Activated naive CD4-positive, alpha-beta T cell treated with anti-CD3 and anti-CD28 coated beads, Interleukin-2, amount 50 U/mL, for 16 hours (primary cell): Measurements from ENCODE around the gene CMSS1.

ENCODE experiments used
- DNase-seq: peaks from one replicate; pipeline ENCODE4 v3.0.0-alpha.2; 2020

Gene CMSS1

DNA sequence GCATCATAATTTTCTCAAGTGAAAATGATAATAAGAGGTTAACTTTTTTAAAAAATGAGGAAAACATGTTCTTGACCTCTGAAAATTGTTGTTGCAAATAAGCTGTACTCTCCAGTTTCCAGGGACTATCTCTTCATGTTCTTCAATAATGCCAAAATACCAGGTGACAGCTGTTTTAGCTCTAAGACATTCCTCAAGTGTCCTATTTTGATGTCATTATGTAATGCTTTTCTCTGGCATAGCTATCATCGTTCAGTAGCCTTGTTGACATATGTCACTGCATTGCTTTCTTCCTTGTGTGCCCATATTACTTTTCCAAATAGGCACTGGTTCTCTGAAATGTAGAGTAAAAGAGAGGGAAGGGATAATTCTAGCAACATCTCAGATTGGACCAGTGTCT, 302.4 kb downstream of the CMSS1 start:
- DNase-seq = no peak

DNA sequence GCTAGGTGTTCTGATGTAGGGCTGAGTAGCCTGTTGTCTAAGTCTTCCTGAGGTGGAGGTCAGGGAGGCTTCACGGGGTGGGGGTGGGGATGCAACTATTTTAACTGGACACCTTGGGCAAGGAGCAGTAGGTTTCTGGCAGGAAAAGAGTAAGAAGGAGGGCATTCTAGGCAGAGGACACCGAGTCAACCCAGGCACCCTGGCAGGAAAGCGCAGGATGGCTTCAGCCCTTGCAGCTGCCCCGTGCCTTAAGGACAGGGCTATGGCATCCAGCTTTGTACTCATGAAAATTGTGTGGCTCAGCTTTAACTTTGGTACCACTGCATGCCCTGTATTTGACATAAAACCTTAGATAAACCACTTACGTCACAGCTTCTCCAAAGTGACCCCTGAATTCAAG, 303.0 kb downstream of the CMSS1 start:
- DNase-seq = no peak

DNA sequence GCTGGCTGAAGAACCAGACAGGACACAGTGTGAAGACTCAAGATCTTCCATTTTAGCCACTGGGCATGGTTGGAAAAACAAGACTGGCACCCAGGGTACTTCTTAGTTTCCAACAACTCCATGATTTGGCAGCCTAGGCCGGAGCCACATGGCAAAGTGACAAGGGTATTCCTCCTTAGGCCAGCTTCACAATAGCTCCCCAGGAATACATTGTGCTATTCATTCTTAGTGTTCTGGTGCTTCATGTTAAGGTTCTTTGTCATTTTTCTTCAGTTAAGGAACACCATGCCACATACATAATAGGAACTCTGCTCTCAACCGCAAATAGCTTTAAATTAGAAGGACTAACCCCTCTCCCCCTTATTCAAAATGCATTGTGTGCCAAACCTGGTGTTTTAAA, 304.7 kb downstream of the CMSS1 start:
- DNase-seq = no peak

DNA sequence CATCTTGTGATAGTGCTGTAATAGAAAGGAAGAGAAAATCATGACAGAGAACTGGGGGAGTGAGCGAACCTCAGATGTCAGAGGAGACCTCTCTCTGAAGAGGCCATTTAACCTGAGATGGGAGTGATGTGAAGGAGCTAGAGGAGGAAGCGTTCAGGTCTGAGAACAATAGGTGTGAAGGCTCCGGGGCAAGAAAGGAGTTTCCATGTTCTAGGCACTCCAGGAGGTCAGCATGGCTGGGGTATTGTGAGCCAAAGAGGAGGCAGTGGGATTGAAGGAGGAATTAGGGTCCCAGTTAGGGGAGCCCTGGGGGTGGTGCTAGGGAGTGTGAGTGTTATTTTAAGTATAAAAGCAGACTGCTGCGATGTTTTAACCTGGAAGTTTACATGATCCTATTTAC, 305.4 kb downstream of the CMSS1 start:
- no peak for DNase-seq

DNA sequence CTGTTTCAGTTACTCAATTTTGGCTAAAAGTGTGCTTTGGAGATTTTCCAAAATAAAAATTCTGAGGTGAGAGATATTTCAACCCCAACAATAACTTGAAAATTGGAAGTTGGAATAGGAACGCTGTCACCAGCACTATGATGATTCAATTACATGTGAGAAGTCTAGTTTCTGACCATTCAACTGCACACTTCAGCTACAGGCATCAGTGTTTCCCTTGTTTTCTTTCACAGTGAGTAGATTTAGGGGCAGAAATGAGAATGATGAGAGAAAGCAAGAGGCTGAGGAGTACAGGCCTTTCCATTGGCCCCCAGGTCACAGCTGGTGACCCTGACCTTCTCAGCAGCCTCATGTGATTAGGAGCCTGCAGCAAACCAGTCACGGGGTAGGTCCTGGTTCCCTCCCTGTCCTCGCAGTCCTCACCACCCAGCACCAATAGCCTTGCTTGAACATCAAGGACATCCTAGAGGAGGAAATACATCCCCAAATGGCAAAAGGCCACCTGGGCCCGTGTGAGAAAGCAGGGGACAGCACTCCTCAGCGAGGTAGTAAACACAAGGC, 306.6 kb downstream of the CMSS1 start:
- no peak for DNase-seq

DNA sequence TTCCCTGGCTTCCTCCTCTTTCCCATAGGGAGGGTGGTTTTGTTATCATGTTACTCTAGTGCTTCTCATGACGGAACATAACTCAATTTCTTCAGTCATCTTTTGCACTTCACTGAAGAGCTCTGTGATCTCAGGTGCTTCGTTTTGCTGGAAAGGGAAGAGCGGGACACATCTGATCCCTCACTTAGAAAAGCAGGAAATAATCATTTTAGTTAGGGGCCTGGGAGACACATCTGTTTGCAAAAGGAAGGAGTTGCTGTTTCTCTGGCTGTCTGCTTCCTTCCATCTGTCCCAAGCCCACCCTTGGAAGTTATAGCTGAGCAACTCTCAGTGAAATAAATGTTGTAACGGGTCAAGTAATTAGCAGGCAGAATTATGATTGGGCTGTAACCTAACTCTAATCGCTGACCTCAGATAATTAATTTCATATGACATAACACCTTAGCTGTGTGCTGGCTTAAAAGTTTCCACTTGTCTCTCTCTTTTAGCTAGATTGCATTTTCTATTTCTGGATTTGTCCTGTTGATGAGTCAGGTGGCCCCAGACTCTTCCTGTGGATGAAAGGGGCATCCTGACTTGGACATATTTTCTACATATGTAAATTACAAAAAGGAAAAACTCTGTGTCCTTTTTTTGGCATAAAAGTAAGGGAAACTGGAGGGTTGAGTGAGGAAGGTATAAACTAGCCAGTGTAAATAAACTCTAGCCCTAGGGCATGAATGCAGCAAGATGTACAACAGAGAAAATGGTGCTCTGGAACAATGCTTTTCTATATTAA, 307.7 kb downstream of the CMSS1 start:
- no peak for DNase-seq

DNA sequence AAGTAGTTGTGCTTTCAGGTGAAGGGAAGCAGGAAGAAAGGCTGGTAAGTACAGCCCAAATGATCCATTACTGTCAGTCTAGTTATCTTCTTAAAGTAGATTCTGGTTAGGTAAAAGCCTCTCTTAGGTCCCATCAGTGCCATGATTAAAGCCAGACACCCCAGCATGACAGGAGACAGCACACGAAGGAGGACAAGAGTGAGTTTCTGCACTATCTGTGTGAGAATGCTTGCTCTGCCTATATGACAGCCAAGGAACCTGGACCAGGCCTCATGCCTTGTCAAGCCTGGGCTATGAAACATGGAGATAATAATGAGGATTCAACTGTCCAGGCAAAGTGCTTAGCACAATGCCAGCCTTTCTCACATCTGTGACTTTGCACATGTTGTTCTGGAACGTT, 310.1 kb downstream of the CMSS1 start:
- DNase-seq = no peak

DNA sequence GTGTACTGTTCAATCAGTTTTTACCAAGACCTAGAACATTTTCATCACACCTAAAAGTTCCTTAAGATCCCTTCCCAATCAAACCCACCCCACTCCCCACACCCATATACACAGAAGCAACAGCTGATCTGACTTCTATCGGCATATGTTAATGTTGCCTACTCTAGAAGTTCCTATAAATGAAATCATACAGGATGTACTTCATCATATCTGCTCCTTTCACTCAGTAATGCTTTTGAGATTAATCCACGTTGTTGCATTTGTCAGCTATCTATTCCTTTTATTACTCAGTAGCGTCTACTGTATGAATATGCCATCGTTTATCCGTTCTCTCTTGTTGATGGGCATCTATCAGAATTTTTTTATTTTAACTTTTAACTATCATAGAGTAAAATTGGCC, 310.9 kb downstream of the CMSS1 start:
- no peak for DNase-seq

DNA sequence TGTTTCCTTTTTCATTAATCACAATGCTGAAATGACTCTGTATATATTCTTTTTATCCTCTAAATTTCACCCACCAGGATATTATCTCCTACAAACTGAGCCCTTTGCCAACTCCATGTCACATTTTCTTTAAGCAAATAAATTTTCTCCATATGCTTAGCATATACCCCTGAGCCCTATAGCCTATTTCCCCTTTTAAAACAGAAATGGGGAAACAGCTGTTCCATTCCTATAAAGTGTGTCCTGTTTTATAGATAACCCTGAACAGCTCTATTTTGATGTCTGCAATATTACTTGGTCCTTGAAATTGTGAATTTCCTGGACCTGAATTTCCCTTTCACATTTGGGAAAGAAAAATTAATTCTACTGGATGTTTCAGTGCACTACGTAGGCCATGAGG, 312.3 kb downstream of the CMSS1 start:
- DNase-seq = no peak

DNA sequence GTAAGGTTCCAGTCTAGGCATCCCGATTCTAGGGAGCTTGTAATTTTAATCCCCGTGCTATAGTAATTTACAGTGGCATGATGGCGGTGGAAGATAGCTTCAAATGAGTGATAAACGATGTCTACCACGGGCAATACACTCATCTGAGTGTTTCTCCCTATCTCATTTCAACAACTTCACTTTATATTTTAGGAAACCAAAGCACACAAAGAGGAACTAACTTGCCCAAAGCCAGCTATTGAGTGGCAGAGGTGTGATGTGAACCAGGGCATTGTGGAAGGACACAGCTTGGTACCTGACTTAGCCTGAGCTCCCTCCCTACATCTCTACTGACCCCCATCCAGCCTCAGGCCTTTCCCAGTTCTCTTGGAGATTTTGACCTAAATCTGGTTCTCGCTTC, 313.6 kb downstream of the CMSS1 start:
- no peak for DNase-seq

DNA sequence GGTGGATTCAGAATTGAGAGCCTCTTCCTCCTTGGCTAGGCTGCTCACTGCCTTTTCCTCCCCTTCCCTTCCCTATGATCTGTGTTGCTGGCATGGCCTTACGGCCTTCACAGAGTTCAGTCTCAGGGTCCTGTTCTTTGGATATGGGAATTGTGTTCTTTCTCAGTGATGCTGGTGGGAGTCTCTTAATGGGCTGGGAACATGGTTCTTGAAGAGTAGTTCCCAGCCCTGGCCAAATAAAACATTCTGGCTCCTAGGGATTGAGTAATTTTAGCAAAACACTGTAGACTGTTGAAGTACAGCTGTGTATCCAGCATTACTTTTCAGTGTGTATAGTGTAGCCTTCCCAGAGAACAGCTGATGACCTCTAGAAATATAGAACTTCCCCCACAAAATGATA, 319.3 kb downstream of the CMSS1 start:
- DNase-seq = no peak

DNA sequence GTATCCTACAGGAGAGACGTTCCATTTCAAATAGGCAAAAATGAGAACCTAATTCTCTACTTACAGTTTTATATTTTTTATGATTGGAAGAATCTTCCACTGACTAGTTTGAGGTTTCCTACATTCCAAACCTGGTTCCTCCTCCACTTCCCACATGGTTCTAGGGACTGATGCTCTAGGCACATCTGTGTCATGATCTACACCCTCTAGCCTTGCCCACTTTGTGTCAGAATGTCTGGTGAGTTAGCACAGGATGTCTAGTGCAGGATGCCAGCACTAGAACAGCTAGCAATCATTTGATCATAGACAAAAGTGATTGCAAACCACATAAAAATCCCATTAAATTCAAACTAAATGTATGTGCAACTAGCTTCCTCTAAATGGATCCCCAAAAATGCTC, 323.3 kb downstream of the CMSS1 start:
- no peak for DNase-seq

DNA sequence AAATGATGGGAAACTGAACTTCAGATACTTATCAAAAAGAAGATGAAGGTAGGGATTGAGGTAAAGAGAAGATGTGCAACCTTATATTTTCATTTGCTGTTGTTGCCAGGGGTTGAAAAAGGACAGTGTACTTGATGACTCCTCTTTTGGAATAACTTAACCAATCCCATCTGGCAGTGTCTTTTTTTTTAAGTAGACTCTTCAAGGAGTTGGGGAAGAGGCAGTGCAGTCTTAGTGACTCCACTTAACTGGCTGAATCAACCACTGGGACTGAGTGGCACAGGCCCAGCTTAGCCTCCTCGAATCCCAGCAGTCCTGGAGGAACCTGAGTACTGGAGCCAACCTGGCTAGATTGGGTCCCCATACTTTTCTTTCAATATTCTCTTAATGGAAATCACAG, 323.9 kb downstream of the CMSS1 start:
- no peak for DNase-seq

DNA sequence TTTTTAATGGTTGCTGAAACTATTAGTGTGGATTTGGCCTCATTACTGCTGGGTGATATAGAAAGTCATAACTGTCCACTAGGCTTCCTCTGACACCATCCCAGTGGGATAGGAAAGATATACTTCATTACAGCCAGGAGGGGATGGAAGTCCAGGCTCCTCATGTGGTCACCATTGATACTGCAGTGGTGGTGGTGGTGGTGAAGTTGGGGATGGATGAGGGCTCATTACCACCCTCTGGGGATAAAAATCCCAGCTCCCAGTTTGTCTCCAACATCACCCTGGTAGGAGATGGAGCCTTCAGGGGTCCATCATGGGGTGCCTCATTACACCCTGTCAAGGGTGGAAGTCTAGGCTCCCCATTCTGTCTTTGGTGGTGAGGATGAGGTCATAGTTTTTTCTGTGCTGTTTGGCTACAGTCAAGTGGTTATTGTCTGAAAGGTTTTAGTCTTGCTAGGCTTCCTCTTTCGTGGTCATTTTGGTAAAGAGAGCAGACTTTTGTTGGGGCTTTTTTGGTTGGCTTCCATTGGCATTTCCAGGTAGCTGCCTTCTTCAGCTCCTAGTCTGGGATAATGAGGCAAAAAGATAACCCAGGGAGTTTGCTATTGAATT, 326.7 kb downstream of the CMSS1 start:
- no peak for DNase-seq

DNA sequence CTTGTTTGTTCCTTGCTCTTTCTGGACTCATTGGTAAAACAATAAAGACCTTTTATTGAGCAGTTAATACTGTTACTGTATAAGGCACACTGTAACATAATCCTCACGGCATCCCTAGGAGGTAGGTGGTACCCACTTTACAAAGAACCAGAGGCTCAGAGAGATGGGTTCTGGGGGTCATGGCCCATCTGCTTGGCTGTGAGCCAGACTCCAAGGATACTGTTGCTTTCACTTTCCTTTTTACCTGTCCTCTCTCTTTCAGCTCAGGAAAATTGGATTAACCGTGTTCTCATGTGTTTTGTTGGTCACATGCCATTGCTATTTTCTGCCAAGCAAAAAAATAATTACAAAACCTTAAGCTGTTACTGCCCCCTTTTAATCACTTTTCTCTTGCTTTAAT, 331.5 kb downstream of the CMSS1 start:
- no peak for DNase-seq

DNA sequence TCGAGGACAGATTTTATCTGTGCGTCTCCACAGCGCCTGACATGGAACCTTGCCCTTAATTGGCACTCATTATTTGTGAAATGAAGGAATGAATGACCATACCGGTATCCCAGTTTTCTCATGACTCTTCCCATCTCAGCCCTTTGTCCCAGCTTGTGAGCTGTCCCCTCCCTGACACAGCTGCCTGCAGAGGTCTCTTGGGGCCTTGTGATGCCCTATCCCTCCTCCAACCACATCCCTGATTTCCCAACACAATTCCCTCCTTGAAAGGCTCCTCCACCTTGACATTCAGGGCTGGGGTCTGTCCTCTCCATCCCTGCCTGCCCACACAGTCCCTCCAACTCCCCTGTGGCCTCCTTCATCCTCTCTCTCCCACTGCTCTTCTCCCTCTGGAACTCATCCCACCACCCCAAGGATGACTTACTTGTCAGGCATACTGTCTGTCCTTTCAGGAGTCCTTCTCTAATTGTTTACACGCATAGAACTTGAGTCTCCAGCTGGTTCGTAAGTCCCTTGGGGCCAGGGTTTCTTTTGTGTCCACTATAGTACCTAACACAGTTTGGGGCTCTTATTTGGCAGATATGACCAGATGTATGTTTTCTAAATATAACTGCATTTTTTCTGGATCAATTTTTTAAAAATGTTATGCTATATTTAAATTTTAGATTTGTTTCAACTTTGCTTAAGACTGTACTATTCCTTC, 332.2 kb downstream of the CMSS1 start:
- no peak for DNase-seq

DNA sequence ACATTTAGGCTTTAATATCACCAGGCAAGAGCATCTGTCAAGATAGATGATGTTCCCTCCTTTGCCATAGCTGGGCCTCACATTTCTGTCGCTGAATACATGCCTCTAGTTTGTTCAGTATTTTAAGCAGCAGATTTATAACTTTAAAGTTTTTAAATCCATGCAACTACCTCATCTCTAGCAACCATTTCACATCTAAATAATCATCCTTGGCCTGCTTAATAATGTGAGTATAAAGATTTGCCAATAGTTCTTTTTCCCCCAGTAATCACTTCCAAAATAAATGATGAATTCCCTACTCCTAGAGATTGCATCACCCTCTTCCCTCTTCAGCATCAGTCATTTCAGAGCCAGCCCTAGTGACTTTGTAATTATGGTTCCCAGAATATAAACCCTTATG, 332.8 kb downstream of the CMSS1 start:
- no peak for DNase-seq

DNA sequence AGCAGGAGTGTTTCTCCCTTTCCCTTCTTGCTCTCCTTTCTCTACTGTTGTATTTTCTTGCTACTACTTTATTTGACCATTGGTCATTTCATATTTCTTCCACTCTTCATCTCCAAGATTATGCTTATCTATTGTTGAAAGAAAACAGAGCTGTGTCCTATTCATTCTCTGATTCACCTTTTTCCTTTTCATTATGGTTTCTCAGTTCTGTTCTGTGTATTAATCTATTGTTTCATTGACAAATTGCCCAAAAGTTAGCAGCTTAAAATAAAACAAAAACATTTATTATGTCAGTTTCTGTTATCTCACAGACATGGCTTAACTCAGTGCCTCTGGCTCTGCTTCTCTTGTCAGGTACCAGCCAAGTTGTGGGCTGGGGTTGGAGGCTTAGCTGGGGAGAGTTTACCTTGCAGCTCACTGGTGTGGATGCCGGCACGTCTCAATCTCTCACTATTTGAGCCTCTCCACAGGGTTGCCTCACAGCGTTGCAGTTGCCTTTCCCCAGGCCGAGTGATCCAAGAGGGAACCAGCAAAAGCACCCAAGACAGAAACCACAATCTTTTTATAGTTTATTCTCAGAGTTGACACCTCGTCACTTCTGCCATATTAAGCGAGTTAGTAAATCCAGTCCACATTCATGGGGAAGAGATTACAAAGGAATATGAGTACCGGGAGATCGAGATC, 333.5 kb downstream of the CMSS1 start:
- no peak for DNase-seq

DNA sequence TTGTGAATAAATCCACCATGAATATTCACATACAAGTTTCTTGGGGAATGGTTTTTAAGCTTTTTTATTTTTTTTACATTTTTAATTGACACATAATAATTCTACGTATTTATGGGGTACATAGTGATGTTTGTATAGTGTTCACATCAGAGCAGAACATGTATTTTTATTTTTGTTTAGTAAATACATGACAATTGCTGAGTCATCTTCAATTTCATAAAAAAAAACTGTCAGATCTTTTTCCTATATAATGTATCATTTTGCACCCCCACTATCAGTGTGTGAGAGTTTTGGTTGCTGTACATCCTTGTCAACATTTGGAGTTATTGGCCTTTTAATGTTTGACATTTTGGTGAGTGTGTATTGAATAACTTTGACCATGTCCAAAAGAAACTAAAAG, 336.5 kb downstream of the CMSS1 start:
- DNase-seq = no peak

DNA sequence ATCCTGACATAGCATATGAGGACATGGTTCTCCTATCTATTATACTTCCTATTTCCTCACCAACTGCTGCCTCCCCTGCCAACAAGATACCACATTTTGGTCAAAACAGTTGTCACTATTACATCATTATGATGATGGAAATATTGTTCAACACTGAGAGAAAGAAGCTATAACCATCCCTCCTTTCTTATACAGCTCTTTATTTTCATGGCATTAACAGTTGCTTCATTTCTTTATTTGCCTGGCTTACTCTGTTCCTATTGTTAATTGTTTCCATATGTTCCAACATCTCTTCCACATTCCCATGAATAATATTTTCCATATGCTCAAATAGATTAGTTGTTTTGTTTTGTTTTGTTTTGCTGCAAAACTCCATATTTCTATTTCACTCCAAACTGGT, 337.5 kb downstream of the CMSS1 start:
- DNase-seq = no peak

DNA sequence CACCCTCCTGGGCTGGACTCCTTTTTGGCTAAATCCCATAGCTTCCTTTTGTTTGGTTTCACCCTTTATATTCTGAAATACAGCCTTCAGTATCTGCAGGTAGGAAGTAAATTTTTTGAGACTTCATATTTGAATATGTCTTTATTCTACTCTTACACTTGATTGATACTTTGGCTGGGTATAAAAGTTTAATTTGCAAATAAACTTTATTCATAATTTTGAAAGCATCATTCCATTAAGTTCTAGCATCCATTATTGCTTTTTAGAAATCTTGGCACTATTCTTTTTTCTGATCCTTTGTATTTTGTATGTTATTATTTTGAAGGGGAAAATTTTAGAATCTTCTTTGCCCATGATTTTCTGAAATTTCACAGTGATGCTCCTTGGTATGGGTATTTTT, 337.9 kb downstream of the CMSS1 start:
- no peak for DNase-seq

DNA sequence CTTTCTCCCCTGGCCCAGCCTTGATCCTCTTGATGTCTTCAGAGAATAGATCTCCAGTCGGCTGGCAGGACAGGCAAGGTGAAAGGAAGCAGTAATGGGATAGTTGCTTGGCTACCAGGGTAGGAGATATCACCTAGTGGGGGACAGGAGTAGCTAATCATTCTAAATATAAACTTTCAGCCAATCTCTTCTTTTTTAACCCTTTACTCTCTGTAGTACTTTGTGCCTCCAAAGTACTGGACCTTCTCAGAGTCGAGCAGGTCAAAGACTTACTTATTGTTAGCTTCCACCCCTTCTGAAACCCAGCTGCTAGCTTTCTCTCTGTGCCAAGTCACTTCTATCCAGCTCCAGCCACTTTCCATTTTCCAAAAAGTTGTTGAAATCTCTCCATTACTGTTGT, 340.0 kb downstream of the CMSS1 start:
- no peak for DNase-seq

DNA sequence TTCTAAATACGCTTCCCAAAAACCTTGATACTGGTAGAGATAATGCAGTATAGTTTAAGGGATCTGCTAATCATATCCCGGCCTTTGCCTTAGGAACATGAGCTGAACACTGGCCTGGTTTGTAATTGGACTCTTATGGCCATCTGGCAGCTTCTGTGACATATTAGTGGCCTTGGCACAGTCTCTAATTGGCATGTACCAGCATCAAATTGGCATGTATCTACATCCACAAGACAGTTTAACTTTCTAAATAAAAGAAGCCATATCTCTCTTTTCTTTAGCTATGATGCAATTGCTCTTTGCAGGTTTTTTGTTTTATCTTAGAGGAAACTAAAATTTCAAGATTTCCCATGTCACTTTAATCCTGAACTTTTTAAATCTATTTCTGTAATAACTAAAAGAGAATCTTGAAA, 341.3 kb downstream of the CMSS1 start:
- DNase-seq = no peak
